Measurements from ENCODE around the gene CEACAM1. TPM values are rescaled to one million over a fixed set of nuclear protein-coding genes. Genes with fewer than 3 reads are reported as not detected.

Gene CEACAM1
- total and polyA plus RNA-seq, 2 of the 13 experiments (the other 11 are each of a cell fraction or from before 2014, with no cell fraction given): 13.5 to 332 TPM

GRCh38 chr19:42529248-42529764 is 1.0 kb upstream of the CEACAM1 start (continued):
- TF ChIP-seq RBAK (CRISPR knock-in tag; IDR thresholded peaks at IDR 0.05) (no peak), ZNF30 (CRISPR knock-in tag; IDR thresholded peaks at IDR 0.05) (no peak), ZNF720 (CRISPR knock-in tag; IDR thresholded peaks at IDR 0.05) (no peak), ZNF609 (CRISPR knock-in tag; IDR thresholded peaks at IDR 0.05; ENCODE audit: borderline replicate concordance) (0 out of 2 replicates have a peak, but pooled peaks have one; percentile 17), ZBTB14 (CRISPR knock-in tag; IDR thresholded peaks at IDR 0.05) (no peak), ZNF780A (CRISPR knock-in tag; IDR thresholded peaks at IDR 0.05) (no peak), TBX2 (CRISPR knock-in tag; IDR thresholded peaks at IDR 0.05; ENCODE audit: borderline replicate concordance) (0 out of 2 replicates have a peak, but pooled peaks have one; percentile 45), PRPF4 (IDR thresholded peaks at IDR 0.05; ENCODE audit: low read depth, low read length, poor library complexity, severe bottlenecking) (no peak), HOXA3 (CRISPR knock-in tag; IDR thresholded peaks at IDR 0.05) (0 out of 2 replicates have a peak, but pooled peaks have one; percentile 11), ZNF460 (CRISPR knock-in tag; IDR thresholded peaks at IDR 0.05; ENCODE audit: borderline replicate concordance) (no peak), RCOR2 (CRISPR knock-in tag; IDR thresholded peaks at IDR 0.05) (peak; percentile 37; the same call in 1 of the 2 replicates), GRHL1 (CRISPR knock-in tag; conservative IDR thresholded peaks at IDR 0.05) (no peak), ZNF510 (CRISPR knock-in tag; IDR thresholded peaks at IDR 0.05; ENCODE audit: low read depth) (no peak), ATF3 (CRISPR knock-in tag; IDR thresholded peaks at IDR 0.05) (no peak), ZNF557 (CRISPR knock-in tag; IDR thresholded peaks at IDR 0.05) (no peak), FOXC1 (CRISPR knock-in tag; IDR thresholded peaks at IDR 0.05; ENCODE audit: borderline replicate concordance) (no peak), ZFP1 (CRISPR knock-in tag; IDR thresholded peaks at IDR 0.05) (no peak), ZNF552 (CRISPR knock-in tag; IDR thresholded peaks at IDR 0.05; ENCODE audit: borderline replicate concordance) (no peak), ZNF652 (CRISPR knock-in tag; IDR thresholded peaks at IDR 0.05; ENCODE audit: borderline replicate concordance, low read depth) (no peak), ZNF264 (CRISPR knock-in tag; IDR thresholded peaks at IDR 0.05) (0 out of 2 replicates have a peak, but pooled peaks have one; percentile 45), ZNF558 (CRISPR knock-in tag; IDR thresholded peaks at IDR 0.05; ENCODE audit: borderline replicate concordance) (no peak), KAT7 (CRISPR knock-in tag; IDR thresholded peaks at IDR 0.05; ENCODE audit: borderline replicate concordance) (no peak), SMC3 (IDR thresholded peaks at IDR 0.05; ENCODE audit: low read length) (peak; percentile 97), RFX3 (CRISPR knock-in tag; IDR thresholded peaks at IDR 0.05) (no peak)

All from HepG2 (cell line).